Choroid plexus epithelial cell (primary cell): ENCODE results near the gene KLHL26.
A peak's percentile ranks its signal among the peaks of the same experiment; 100 is the strongest.

Experiments used
- DNase-seq: peaks from one replicate; pipeline ENCODE4 v3.0.0-alpha.2; 2010; ENCODE audit warnings: low read depth
- H3K4me3 ChIP-seq: 2 replicates; pipeline ENCODE4 v1.5.1; 2011; ENCODE audit warnings: low read depth, mild to moderate bottlenecking, control low read depth, low read length, moderate library complexity
- CTCF ChIP-seq: conservative IDR thresholded peaks from 2 replicates; pipeline ENCODE4 v1.5.1; 2011; ENCODE audit warnings: low read depth, mild to moderate bottlenecking, control low read depth, inconsistent platforms, low read length, moderate library complexity

KLHL26 gene

GRCh38 chr19:18709546-18709945, 72.7 kb downstream of the KLHL26 start:
- H3K4me3 ChIP-seq, result no peak overlapping the region
- no peak for DNase-seq
- no peak for TF ChIP-seq CTCF

- H3K4me3 ChIP-seq, result no peak overlapping the region
- no peak for TF ChIP-seq CTCF
- no peak for DNase-seq
These were observed 73.4 kb downstream of the KLHL26 start for GRCh38 chr19:18710186-18710585.

- TF ChIP-seq CTCF, result no peak
- peak; percentile 29 for DNase-seq
These were observed 74.3 kb downstream of the KLHL26 start for GRCh38 chr19:18710996-18711751.

GRCh38 chr19:18711893-18712292, 75.1 kb downstream of the KLHL26 start:
- TF ChIP-seq CTCF, result no peak
- no peak overlapping the region for H3K4me3 ChIP-seq
- no peak for DNase-seq

More at GRCh38 chr19:18710996-18711751, 74.3 kb downstream of the KLHL26 start:
- no peak overlapping the region for H3K4me3 ChIP-seq

GRCh38 chr19:18712981-18713380, 76.2 kb downstream of the KLHL26 start:
- no peak overlapping the region for H3K4me3 ChIP-seq
- no peak for TF ChIP-seq CTCF
- peak; percentile 17 for DNase-seq

- no peak for TF ChIP-seq CTCF
- H3K4me3 ChIP-seq, result no peak overlapping the region
- no peak for DNase-seq
These were observed 76.8 kb downstream of the KLHL26 start for GRCh38 chr19:18713550-18714117.

GRCh38 chr19:18715416-18715815, 78.6 kb downstream of the KLHL26 start:
- no peak for TF ChIP-seq CTCF
- DNase-seq, result no peak
- no peak overlapping the region for H3K4me3 ChIP-seq
